Left ventricle myocardium superior (tissue), 1 donor: ENCODE measurements around the gene CYP39A1. TPM values are rescaled to one million over a fixed set of nuclear protein-coding genes. Genes with fewer than 3 reads are reported as not detected.

Source experiments
- ATAC-seq: fragments of 200-7000 bp; cut with Tn5 transposase; one replicate; pipeline ENCODE4 v1.9.1; 2020; ENCODE audit warnings: mild to moderate bottlenecking, moderate library complexity
- DNase-seq: peaks from one replicate; pipeline ENCODE4 v3.0.0-alpha.2; 2020
- intact Hi-C: fragments of 100-400 bp; cut with micrococcal nuclease; formaldehyde crosslinking; loops from one replicate; pipeline ENCODE4 v1.11.0; 2022
- long read RNA-seq: library from polyadenylated mRNA; unstranded; transcript quantifications from one replicate; pipeline ENCODE4 v2.0.0, GENCODE V29; 2021
- total RNA-seq: library from RNA; stranded (reverse); fragmentation: NEBNext Ultra II Directional; extraction: Animal tissue kit (Norgen Biotek cat#: 25700); gene quantifications from one replicate; pipeline ENCODE4 v1.2.1, GENCODE V29; 2021
- donor health status: DM: no; HTN: yes; CAD: no; lungs with severe emphysema.

The CYP39A1 gene, protein sequence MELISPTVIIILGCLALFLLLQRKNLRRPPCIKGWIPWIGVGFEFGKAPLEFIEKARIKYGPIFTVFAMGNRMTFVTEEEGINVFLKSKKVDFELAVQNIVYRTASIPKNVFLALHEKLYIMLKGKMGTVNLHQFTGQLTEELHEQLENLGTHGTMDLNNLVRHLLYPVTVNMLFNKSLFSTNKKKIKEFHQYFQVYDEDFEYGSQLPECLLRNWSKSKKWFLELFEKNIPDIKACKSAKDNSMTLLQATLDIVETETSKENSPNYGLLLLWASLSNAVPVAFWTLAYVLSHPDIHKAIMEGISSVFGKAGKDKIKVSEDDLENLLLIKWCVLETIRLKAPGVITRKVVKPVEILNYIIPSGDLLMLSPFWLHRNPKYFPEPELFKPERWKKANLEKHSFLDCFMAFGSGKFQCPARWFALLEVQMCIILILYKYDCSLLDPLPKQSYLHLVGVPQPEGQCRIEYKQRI
- 5.9 TPM for total RNA-seq
- long read RNA-seq, partial matches to known transcripts = 0 of 3 reads
- long read RNA-seq, other reads (novel, unspliced or antisense) = 1 of 3 reads

DNA sequence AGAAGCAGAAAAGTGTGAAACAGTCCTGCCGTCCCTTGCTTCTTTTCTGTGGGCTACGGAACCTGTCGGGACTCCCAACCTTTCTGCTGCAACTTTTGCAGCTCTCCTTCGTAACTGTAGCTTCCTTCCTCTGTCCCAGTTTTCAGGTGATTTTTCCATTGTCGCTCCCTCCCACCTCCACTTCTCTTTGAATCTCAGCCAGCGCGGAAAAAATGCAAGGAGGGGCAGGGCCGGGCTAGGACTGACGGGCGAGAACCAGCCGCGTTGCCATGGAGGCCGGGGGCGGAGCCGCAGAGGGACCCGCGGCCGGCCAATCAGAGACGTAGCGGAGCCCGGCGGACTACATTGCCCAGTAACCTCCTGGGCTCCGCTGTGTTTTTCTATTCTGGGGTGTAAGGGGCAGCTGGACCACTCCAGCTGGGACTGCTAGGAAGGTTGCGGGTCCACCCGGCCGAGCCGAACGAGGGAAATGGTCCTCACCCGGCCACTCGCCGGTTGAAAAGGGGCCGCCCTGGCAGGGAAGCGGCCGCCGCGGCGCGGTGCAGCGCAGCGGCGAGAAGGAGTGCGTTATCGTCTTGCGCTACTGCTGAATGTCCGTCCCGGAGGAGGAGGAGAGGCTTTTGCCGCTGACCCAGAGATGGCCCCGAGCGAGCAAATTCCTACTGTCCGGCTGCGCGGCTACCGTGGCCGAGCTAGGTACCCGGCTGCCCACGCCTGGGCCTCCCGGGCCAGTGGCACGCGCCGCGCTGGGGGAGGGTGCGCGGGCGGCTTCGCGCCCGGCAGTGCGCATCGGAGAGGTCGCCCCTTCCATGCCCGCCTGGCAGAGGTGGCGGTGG, at the start of gene CYP39A1, which contains the start of gene SLC25A27:
Gene CYP39A1 (minus strand): TSS at position 216 of the 836 bp plus-strand sequence. CDS start 236 bp downstream, outside the sequence.
Gene SLC25A27 (plus strand): TSS at position 373 of the 836 bp plus-strand sequence. CDS start 218 bp downstream, at position 591.
- ATAC-seq = peak; percentile 99
- peak; percentile 96 for DNase-seq
- intact Hi-C loops = no loop called here

DNA sequence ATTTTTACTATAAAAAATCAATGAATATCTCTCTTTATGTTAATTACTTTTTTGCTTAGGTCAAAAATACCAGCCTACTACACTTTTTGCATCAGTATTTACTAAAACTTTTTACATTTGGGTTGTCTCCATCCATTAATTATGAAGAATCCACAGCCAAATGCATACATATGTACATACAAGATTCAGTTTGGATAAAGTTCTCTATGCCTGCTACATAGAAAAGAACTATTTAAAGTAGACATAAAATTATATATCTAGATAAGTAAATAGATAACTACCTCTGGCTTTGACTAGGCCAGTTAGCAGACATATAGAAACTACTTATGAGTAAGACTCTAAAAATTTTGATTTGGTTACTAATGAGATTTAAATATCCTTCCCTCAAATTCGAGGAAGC, 47.4 kb upstream of the CYP39A1 start:
- DNase-seq (no peak), ATAC-seq (no peak)
- intact Hi-C loops = no loop called here

DNA sequence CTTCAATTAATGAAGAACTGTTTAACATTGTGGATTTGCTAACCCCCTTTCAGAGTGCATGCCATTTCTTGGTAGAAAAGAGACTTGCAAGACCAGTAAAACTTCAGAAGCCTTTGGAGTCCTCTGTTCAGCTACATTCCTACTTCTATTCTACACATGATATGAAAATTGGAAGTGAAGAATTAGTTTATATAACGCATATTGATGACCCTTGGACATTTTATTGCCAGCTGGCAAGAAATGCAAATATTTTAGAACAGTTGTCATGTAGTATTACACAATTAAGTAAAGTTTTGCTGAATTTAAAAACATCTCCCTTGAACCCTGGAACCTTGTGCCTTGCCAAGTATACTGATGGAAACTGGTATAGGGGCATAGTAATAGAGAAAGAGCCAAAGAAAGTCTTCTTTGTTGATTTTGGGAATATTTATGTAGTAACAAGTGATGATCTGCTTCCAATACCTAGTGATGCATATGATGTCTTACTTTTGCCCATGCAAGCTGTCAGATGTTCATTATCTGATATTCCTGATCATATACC, 38.4 kb upstream of the CYP39A1 start:
- intact Hi-C loops = no loop called here
- ATAC-seq (no peak), DNase-seq (no peak)

DNA sequence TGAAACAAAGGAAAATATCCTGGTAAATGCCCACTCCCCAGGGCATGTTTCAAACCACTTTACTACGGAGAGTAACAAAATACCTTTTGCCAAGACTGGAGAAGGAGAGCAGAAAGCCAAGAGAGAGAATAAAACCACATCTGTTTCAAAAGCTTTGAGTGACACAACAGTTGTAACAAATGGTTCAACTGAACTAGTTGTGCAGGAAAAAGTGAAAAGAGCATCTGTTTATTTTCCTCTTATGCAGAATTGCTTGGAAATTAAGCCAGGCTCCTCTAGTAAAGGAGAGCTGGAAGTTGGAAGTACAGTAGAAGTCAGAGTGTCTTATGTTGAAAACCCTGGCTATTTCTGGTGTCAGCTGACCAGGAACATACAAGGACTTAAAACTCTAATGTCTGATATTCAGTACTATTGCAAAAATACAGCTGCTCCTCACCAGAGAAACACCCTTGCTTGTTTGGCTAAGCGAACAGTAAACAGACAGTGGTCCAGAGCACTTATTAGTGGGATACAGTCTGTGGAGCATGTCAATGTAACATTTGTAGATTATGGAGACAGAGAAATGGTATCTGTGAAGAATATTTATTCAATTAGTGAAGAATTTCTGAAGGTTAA, 37.6 kb upstream of the CYP39A1 start:
- no peak for ATAC-seq
- no peak for DNase-seq
- intact Hi-C loops = no loop called here

DNA sequence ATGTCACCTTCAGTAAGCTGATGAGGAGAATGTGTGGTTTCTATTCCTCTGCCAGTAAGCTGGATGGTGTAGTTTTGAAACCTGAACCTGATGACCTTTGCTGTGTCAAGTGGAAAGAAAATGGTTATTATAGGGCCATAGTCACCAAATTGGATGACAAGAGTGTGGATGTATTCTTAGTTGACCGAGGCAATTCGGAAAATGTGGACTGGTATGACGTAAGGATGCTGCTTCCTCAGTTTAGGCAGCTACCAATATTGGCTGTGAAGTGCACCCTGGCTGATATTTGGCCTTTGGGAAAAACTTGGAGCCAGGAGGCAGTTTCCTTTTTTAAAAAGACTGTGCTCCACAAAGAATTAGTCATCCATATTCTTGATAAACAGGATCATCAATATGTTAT, 37.0 kb upstream of the CYP39A1 start:
- intact Hi-C loops = no loop called here
- ATAC-seq = no peak

DNA sequence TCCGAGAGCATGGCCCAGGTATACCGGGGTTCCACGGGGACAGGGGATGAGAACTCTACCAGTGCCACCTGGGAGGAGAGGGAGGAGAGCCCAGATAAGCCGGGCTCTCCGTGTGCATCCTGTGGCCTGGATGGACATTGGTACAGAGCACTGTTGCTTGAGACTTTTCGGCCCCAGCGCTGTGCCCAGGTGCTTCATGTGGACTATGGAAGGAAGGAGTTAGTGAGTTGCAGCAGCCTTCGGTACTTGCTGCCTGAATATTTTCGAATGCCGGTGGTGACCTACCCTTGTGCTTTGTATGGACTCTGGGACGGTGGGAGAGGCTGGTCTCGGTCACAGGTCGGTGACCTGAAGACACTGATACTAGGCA, 36.3 kb upstream of the CYP39A1 start:
- intact Hi-C loops = no loop called here
- DNase-seq = no peak

More for the DNA sequence above, 37.0 kb upstream of the CYP39A1 start:
- no peak for DNase-seq

DNA sequence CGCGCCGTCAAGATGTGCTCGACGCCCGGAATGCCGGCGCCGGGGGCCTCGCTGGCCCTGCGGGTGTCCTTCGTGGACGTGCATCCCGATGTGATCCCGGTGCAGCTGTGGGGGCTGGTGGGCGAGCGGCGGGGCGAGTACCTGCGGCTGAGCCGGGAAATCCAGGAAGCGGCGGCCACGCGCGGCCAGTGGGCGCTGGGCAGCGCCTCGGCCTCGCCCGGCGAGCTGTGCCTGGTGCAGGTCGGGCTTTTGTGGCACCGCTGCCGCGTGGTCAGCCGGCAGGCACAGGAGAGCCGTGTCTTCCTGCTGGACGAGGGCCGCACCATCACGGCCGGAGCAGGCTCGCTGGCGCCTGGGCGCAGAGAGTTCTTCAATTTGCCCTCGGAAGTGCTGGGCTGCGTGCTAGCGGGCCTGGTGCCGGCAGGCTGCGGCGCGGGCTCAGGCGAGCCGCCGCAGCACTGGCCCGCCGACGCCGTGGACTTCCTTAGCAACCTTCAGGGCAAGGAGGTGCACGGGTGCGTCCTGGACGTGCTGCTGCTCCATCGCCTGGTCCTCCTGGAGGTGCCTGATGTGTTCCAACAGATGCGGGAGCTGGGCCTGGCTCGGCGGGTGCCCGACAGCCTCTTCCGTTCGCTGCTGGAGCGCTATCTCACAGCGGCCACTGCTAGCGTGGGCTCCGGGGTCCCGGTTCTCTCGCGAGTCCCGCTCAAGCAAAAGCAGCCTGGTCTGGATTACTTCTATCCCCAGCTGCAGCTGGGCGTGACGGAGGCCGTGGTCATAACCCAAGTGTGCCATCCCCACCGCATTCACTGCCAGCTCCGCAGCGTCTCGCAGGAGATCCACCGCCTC, 35.7 kb upstream of the CYP39A1 start:
- intact Hi-C loops = no loop called here
- ATAC-seq = no peak
- peak; percentile 25 for DNase-seq

More for the DNA sequence above, 36.3 kb upstream of the CYP39A1 start:
- no peak for ATAC-seq

DNA sequence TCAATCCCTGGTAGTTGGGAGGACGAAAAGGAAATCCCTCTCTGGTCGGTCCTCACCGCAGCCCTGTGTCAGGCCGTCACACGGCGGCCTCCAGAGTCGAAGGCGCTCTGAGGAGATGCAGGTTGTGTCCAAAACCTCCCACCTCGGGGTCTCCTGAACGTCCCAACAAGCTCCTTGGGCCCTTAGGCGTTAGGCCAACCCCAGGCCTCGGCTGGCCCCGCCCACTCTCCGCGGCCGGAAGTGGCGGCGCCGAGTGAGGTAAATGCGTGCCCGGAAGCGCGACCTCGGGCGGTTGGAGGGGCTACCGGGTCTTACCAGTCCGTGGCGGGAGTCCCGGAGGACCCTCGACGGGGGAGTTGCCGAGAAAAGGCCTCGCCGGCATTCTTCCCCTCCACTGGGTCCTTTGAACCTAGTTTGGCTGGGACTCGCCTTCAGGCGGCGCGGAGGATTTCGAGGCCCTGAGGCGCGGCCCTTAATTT, 35.0 kb upstream of the CYP39A1 start, which contains the start of gene TDRD6:
Gene TDRD6 (plus strand): TSS at position 267 of the 479 bp plus-strand sequence. CDS start 244 bp downstream, outside the sequence.
- DNase-seq = peak; percentile 21
- intact Hi-C loops = no loop called here
- ATAC-seq = no peak

DNA sequence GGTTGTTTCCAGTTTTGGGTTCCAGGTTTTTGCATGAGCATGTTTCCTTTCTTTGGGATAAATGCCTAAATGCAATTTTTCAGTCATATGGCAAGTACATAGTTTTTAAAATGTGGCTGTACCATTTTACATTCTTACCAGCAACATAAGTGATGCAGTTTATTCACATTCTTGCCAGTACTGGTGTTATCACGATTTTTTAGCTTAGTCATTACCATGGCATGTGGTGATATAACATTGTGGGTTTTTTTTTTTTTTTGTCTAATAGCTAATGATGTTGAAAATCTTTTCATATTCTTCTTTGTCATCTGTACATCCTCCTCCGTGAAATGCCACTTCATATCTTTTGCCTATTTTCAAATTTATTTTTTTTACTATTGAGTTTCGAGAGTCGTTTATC, 32.2 kb upstream of the CYP39A1 start:
- DNase-seq = no peak
- no peak for ATAC-seq
- intact Hi-C loops = no loop called here

DNA sequence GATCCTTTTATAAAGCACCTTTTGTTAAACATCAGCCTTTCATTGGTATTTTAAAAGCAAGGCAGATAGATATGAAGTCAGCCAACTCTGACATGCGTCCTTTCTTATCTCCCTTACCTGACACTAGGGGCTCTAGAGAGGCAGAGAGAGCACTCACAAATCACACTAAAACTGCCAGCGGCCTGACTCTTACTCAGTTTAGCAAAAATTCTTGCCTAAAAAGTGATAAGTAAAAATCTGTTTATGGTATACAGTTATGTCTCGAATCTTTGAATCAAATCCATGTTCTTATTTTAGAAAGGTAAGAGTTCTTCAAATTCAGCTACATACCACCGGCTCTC, 24.7 kb upstream of the CYP39A1 start:
- no peak for DNase-seq
- intact Hi-C loops = no loop called here

DNA sequence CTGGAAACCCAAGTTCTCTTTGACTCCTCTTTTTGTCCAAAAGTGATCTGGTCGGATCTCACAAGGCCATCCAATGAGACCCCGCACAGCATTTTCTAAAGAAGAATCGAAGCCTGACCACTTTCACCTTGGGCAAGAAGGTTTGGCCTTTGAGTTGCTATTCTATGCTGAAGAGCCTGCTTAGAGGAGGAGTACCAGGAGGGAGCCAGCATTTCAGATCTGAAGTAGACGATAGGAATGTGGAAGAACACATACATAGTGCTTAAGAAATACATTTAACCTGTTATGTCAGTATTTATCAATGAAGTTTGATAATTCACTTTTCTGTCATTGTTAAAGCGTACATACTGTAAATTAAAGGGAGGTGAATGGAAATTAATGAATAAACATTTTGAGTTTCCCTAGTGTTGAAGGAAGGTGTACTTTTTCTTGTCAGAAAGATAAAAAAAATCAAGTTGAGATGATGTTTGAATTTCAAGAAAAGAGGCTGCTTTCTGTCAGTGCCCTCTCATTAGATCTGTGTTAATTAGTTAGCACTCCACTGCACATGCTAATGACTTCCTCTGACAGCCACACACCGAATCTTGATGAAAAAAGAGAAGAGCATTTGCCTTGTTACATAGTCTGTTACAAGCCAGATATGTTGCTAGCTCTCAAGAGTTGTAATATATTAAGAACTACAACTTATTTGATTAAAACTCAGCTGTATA, 24.1 kb upstream of the CYP39A1 start:
- intact Hi-C loops = no loop called here
- DNase-seq = no peak
- no peak for ATAC-seq

More for the DNA sequence above, 24.7 kb upstream of the CYP39A1 start:
- no peak for ATAC-seq

DNA sequence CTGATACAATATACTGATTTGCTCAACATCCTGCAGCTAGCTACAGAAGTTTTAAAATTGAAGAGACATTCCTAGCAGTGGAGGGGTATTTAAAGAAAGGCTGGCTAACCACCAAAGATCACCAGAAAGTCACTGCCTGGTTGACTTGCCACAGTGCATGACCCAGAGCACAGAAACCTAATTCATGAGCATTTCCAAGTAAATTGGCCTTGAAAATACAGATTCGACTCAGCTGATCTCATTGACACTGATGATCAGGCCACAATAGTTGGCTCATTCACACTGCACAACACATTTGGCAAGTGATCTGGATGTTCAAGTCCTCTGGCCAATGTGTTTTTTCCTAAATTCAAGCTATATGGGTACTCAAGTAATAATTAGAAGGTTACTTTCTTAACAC, 21.8 kb upstream of the CYP39A1 start:
- ATAC-seq (no peak), DNase-seq (no peak)
- intact Hi-C loops = no loop called here

DNA sequence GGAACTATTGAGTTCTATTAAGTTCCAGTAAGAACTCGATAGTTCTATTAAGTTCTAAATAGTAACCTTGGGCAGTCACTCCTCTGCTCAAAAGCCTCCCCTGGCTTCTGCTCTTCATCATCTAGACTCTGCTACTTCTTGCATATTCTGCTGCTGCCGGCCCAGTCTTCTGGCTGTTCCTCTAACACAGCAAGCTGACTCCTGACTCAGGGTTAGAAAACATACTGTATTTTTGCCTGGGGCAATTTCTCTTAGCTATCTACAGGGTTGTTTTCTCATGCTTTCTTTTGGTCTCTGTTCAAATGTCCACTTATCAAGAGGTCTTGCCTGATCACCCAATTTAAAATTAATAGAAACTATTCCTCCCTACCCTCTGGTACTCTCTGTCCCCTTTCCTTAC, 14.8 kb upstream of the CYP39A1 start:
- ATAC-seq = no peak
- no peak for DNase-seq
- intact Hi-C loops = no loop called here

DNA sequence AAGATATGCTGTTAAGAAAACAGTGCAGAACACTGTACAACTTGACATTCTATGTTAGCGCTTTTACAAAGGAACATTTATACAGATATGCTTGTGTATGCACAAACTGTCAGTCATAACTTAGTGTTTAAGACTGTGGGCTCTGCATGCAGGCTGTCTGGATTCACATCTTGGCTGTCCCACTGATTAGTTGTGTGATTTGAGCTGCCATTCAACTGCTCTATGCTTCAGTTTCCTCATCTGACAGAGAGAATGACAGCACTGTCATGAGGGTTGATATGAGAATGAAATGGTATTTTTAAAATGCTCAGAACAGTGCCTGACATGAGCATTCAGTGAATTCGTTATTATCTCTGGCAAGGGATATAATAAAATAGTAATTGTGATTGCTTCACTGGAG, 8.9 kb upstream of the CYP39A1 start:
- DNase-seq (no peak), ATAC-seq (no peak)
- intact Hi-C loops = no loop called here

DNA sequence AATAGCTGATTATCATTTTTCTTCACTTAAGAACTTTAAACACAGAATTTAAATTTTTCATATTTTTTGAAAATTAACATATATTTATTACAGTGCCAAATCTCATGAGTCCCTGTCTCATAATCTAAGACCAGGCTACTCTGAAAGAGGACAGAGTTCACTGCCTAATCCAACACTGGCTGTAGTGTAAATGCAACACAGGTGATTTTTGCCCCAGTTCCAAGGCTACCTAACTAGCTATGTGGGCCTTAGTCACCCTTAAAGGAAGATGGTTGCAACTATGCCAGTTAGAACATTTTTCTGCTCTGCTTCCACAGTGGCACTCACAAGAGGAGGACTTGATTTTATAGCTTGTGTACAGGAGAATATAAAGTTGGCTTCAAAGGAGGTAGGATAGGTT, 5.0 kb upstream of the CYP39A1 start:
- no peak for ATAC-seq
- no peak for DNase-seq
- intact Hi-C loops = no loop called here

DNA sequence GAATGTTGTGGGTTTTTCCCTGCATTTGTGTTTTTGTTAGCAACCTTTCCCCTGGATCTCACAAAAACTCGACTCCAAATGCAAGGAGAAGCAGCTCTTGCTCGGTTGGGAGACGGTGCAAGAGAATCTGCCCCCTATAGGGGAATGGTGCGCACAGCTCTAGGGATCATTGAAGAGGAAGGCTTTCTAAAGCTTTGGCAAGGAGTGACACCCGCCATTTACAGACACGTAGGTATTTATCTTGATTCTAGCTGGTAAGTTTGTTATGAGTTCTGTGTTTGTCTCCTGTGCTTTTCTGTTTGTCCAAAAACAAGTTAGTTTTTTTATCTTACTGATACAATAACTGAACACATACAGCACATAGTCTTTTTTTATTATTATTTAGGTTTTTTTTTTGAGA, 3.2 kb upstream of the CYP39A1 start:
- intact Hi-C loops = no loop called here
- no peak for ATAC-seq
- no peak for DNase-seq

DNA sequence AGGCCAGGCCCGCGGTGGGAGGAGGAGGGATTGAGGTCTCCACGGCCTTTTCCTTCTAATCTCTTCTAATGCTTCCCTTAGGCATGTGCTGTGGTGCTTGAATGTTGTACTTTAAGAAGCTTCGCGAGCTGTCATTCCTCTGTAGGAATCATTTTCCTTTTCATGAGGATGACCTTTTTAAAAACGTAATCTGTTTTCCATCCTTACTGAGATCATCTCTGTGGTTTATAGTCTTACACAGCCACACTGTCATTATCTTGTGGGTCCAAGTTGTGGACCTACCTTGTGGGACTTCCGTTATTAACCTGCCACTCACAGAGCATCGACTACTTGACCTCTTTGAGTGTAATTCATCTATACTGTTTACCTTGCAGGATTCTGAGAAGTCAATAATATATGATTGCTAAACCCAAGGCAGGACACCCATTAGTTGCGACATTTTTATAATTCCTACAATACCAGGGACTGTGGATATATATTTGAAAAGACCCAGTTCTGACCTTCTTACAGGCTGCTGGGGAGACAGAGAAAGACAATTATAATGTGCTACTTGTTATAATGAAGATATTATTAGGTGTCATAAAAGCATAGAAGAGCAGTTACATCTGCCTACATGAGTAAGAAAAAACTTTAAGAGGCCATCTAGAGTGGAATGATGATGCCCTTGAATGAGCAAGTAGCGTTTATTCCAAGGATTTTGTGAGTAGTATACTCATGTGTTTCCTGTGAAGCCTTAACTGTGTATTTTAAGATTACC, 999 bp upstream of the CYP39A1 start:
- intact Hi-C loops = no loop called here
- DNase-seq (no peak), ATAC-seq (no peak)
